Measurements from ENCODE around the gene MOCS3.
A peak's percentile ranks its signal among the peaks of the same experiment; 100 is the strongest.

Gene MOCS3

GRCh38 chr20:50981714-50982048, 23.1 kb downstream of the MOCS3 start:
- DNase-seq, result no peak

GRCh38 chr20:50982363-50982762, 23.7 kb downstream of the MOCS3 start:
- peak in 2 of 56 donors; percentile 14 to 26 for DNase-seq

- DNase-seq, result no peak
Observed at GRCh38 chr20:50983321-50983720, 24.7 kb downstream of the MOCS3 start.

GRCh38 chr20:50987493-50988210, 29.0 kb downstream of the MOCS3 start:
- peak in 45 of 56 donors; percentile 9 to 84 (median 45) for DNase-seq

GRCh38 chr20:50991076-50991475, 32.5 kb downstream of the MOCS3 start:
- DNase-seq, result no peak

GRCh38 chr20:50992336-50992732, 33.7 kb downstream of the MOCS3 start:
- no peak for DNase-seq

- peak in 2 of 56 donors; percentile 10 to 23 for DNase-seq
Observed at GRCh38 chr20:50992733-50993457, 34.3 kb downstream of the MOCS3 start.

GRCh38 chr20:50993876-50994275, 35.3 kb downstream of the MOCS3 start:
- DNase-seq, result peak in 6 of 56 donors; percentile 12 to 55 (median 23)

GRCh38 chr20:50995506-50995905, 36.9 kb downstream of the MOCS3 start:
- DNase-seq, result no peak

GRCh38 chr20:50996901-50997865, 38.6 kb downstream of the MOCS3 start:
- no peak for DNase-seq

GRCh38 chr20:50999355-50999754, 40.7 kb downstream of the MOCS3 start:
- no peak for DNase-seq

GRCh38 chr20:51001430-51002265, 43.0 kb downstream of the MOCS3 start:
- DNase-seq, result no peak

- DNase-seq, result no peak
Observed at GRCh38 chr20:51002633-51003032, 44.0 kb downstream of the MOCS3 start.

- DNase-seq, result no peak
Observed at GRCh38 chr20:51003753-51004152, 45.1 kb downstream of the MOCS3 start.

- DNase-seq, result no peak
Observed at GRCh38 chr20:51004305-51004727, 45.7 kb downstream of the MOCS3 start.

GRCh38 chr20:51004781-51005180, 46.2 kb downstream of the MOCS3 start:
- no peak for DNase-seq

- no peak for DNase-seq
Observed at GRCh38 chr20:51005214-51005613, 46.6 kb downstream of the MOCS3 start.

- no peak for DNase-seq
Observed at GRCh38 chr20:51008718-51009117, 50.1 kb downstream of the MOCS3 start.

- no peak for DNase-seq
Observed at GRCh38 chr20:51009303-51010042, 50.9 kb downstream of the MOCS3 start.

GRCh38 chr20:51010043-51010365, 51.4 kb downstream of the MOCS3 start:
- DNase-seq, result no peak

Measured in amygdala (tissue), 56 donors.